ENCODE measurements around the gene LASP1NB. TPM values are rescaled to one million over a fixed set of nuclear protein-coding genes. Genes with fewer than 3 reads are reported as not detected.
"Not testable (repeated sequence)": the region's sequence is repeated elsewhere in the genome, so short reads cannot be mapped to it uniquely, and the experiment has no call there.

LASP1NB gene

DNA sequence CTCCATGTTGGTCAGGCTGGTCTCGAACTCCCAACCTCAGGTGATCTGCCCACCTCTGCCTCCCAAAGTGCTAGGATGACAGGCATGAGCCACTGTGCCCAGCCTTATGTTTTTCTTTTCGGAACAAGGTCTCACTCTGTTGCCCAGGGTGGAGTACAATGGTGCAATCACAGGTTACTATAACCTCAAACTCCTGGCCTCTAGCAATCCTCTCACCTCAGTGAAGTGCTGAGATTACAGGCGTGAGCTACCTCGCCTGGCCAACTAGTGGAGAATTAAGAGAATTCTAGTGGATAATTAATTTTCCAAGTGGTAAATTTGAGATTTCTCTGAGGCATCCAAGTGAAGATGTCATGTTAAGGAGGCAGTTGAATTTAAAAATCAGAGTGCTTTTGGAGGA lies 44.7 kb downstream of the LASP1NB start:
- WGBS, 2 donors, result 76 to 83% methylated on average over 4 of the region's 4 CpGs
- H3K27me3 ChIP-seq, result no peaks in the 10 kb centered on the region
- DNase-seq (peak in 1 of 2 donors; percentile 33), ATAC-seq (ENCODE audit: low FRiP score in 2 of 2) (peak in 1 of 2 donors; percentile 50)
- no peaks in the 10 kb centered on the region for H3K9me3 ChIP-seq
- peaks cover 0 to 4% (median 2%) of the 10 kb centered on the region in 4 donors for H3K4me1 ChIP-seq
- H3K36me3 ChIP-seq, result no peaks in the 10 kb centered on the region
- H3K27ac ChIP-seq, result no peak overlapping the region
- no peak overlapping the region for H3K4me3 ChIP-seq
- no peak for TF ChIP-seq EP300 (IDR thresholded peaks at IDR 0.05)
- TF ChIP-seq CTCF (IDR thresholded peaks at IDR 0.05), result peak in 1 of 6 experiments; percentile 17
- no peak for TF ChIP-seq POLR2A (IDR thresholded peaks at IDR 0.05)
- no peak for TF ChIP-seq POLR2AphosphoS5 (IDR thresholded peaks at IDR 0.05)

DNA sequence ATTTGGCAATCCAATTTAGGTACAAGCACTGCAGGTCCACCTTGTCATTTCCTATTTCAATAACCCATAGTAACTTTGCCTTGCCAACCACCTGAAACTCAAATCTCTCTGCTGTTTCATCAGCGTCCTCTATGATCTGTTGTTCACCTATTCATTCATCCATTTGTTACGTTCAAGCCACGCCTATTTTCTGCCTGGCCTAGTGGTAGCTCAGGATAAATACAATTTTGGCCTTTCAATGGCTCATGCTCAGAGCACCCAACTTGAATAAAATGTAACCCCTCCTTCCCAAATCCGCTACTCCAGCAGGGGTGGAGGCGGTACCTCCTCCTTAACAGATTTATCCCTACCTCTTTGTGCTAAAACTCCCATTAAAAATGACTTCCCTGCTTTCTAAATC lies 45.4 kb downstream of the LASP1NB start:
- 85 to 86% methylated on average over 5 of the region's 5 CpGs for WGBS, 2 donors
- no peaks in the 10 kb centered on the region for H3K27me3 ChIP-seq
- H3K27ac ChIP-seq, result no peak overlapping the region
- H3K9me3 ChIP-seq, result no peaks in the 10 kb centered on the region
- ATAC-seq (ENCODE audit: low FRiP score in 2 of 2) (no peak), DNase-seq (no peak)
- H3K4me3 ChIP-seq, result no peak overlapping the region
- H3K36me3 ChIP-seq, result no peaks in the 10 kb centered on the region
- TF ChIP-seq POLR2AphosphoS5 (IDR thresholded peaks at IDR 0.05) (no peak), CTCF (IDR thresholded peaks at IDR 0.05) (no peak)
- H3K4me1 ChIP-seq, result peaks cover 0 to 4% (median 2%) of the 10 kb centered on the region in 4 donors

- H3K4me3 ChIP-seq, H3K27ac ChIP-seq, H3K36me3 ChIP-seq, H3K27me3 ChIP-seq, DNase-seq, H3K4me1 ChIP-seq, H3K9me3 ChIP-seq: not testable (repeated sequence)
- ATAC-seq (ENCODE audit: low FRiP score in 2 of 2), result peak in 1 of 2 donors; percentile 50
- WGBS, 2 donors, result 50 to 54% methylated on average over 6 of the region's 6 CpGs
Observed at GRCh38 chr17:38976187-38976551, 50.8 kb downstream of the LASP1NB start.

- Histone ChIP-seq H3K4me3 (no peak overlapping the region), H3K9me3 (no peaks in the 10 kb centered on the region), H3K27ac (no peak overlapping the region), H3K36me3 (no peaks in the 10 kb centered on the region), H3K4me1 (peaks cover 7 to 15% (median 10%) of the 10 kb centered on the region in 4 donors), H3K27me3 (no peaks in the 10 kb centered on the region)
- no peak for DNase-seq
- no peak for ATAC-seq (ENCODE audit: low FRiP score in 2 of 2)
- 90 to 96% methylated on average over 4 of the region's 4 CpGs for WGBS, 2 donors
- TF ChIP-seq EP300 (IDR thresholded peaks at IDR 0.05) (no peak), CTCF (IDR thresholded peaks at IDR 0.05) (no peak), POLR2AphosphoS5 (IDR thresholded peaks at IDR 0.05) (no peak), POLR2A (IDR thresholded peaks at IDR 0.05) (no peak)
Observed at GRCh38 chr17:38978180-38978579, 52.8 kb downstream of the LASP1NB start.

Small RNA genes within 50 kb of the gene (small RNA-seq; reads per million reads assigned to genes)
- 0 reads per million in 4 donors for gene MIR6779

Other genes with a start within 250 kb of the LASP1NB start
- gene MLLT6, start 220.3 kb upstream of the LASP1NB start, total RNA-seq, result 100 to 1,000 TPM in 4 of 6 donors, 10 to 100 TPM in 2; 69.2 to 305 (median 122) TPM
- 10 to 100 TPM in 4 of 6 donors, 1 to 10 TPM in 2; 6.3 to 49.7 (median 15.9) TPM for gene CISD3, start 195.3 kb upstream of the LASP1NB start, total RNA-seq
- 10 to 100 TPM; 14.6 to 51.7 (median 31.9) TPM for gene PCGF2, start 177.3 kb upstream of the LASP1NB start, total RNA-seq
- 100 to 1,000 TPM in 2 of 6 donors, 10 to 100 TPM in 4; 61.8 to 157 (median 79.2) TPM for gene PSMB3, start 172.9 kb upstream of the LASP1NB start, total RNA-seq
- 10 to 100 TPM; 36.3 to 67.1 (median 38.8) TPM for gene PIP4K2B, start 126.1 kb upstream of the LASP1NB start, total RNA-seq
- gene CWC25, start 100.3 kb upstream of the LASP1NB start, total RNA-seq, result 100 to 1,000 TPM in 1 of 6 donors, 10 to 100 TPM in 5; 21.3 to 118 (median 29.5) TPM
- gene RPL23, start 71.9 kb upstream of the LASP1NB start, total RNA-seq, result 1,000 to 10,000 TPM in 4 of 6 donors, 100 to 1,000 TPM in 2; 542 to 1,288 (median 1,062) TPM
- gene LASP1, start 55.6 kb upstream of the LASP1NB start, total RNA-seq, result 100 to 1,000 TPM in 5 of 6 donors, 10 to 100 TPM in 1; 97.9 to 168 (median 149) TPM
- not detected for gene FBXO47, start 41.8 kb downstream of the LASP1NB start, total RNA-seq
- 10 to 100 TPM in 3 of 6 donors, 1 to 10 TPM in 3; 3.8 to 47.1 (median 10.5) TPM for gene PLXDC1, start 226.0 kb downstream of the LASP1NB start, total RNA-seq
- under 1 TPM in 1 of 6 donors, not detected in 5; 0.39 TPM for gene ARL5C, start 240.5 kb downstream of the LASP1NB start, total RNA-seq

Data from upper lobe of left lung (tissue), 6 donors.